HepG2 (cell line): ENCODE data around the gene ATXN7L3. TPM values are rescaled to one million over a fixed set of nuclear protein-coding genes. Genes with fewer than 3 reads are reported as not detected.
A peak's percentile ranks its signal among the peaks of the same experiment; 100 is the strongest.

Experiments used
- AGO2 ChIP-seq: fragments of 200-400 bp; formaldehyde crosslinking; optimal IDR thresholded peaks from 2 replicates; pipeline ENCODE3; 2017; ENCODE audit warnings: mild to moderate bottlenecking, low read depth, low read length, moderate library complexity
- BORCS8-MEF2B ChIP-seq: sonication (generic); formaldehyde crosslinking; IDR thresholded peaks from 2 replicates; pipeline ENCODE4 v1.8.0; 2022; ENCODE audit warnings: mild to moderate bottlenecking, missing genetic modification reagents
- CEBPG ChIP-seq: IDR thresholded peaks from 2 replicates; pipeline ENCODE4 v1.6.1; 2016
- GATAD2A ChIP-seq: IDR thresholded peaks from 2 replicates; pipeline ENCODE4 v1.6.1; 2016
- IRF1 ChIP-seq: sonication (generic); formaldehyde crosslinking; IDR thresholded peaks from 2 replicates; pipeline ENCODE4 v1.4.0; 2020; ENCODE audit warnings: low read depth, mild to moderate bottlenecking, missing genetic modification reagents
- JUNB ChIP-seq: sonication (generic); formaldehyde crosslinking; IDR thresholded peaks from 2 replicates; pipeline ENCODE4 v1.8.0; 2022; ENCODE audit warnings: missing genetic modification reagents, mild to moderate bottlenecking, borderline replicate concordance
- MEIS2 ChIP-seq: sonication (generic); formaldehyde crosslinking; IDR thresholded peaks from 2 replicates; pipeline ENCODE4 v1.9.0; 2021; ENCODE audit warnings: mild to moderate bottlenecking, missing genetic modification reagents
- MZF1 ChIP-seq: sonication (generic); formaldehyde crosslinking; IDR thresholded peaks from 2 replicates; pipeline ENCODE4 v1.8.1; 2023; ENCODE audit warnings: mild to moderate bottlenecking, missing genetic modification reagents, borderline replicate concordance
- NFIB ChIP-seq: sonication (generic); formaldehyde crosslinking; IDR thresholded peaks from 2 replicates; pipeline ENCODE4 v1.9.0; 2021; ENCODE audit warnings: missing genetic modification reagents, mild to moderate bottlenecking, borderline replicate concordance
- RBM39 ChIP-seq: fragments of 200-400 bp; formaldehyde crosslinking; IDR thresholded peaks from one replicate; pipeline ENCODE4 v1.6.1; 2018; ENCODE audit warnings: antibody characterized with exemption, mild to moderate bottlenecking, low read depth, low read length; ENCODE audit not compliant: poor library complexity, severe bottlenecking
- REPIN1 ChIP-seq: sonication (generic); formaldehyde crosslinking; IDR thresholded peaks from 2 replicates; pipeline ENCODE4 v1.8.0; 2022; ENCODE audit warnings: missing genetic modification reagents, low read depth, mild to moderate bottlenecking, borderline replicate concordance
- SIN3B ChIP-seq: fragments of 150-350 bp; IDR thresholded peaks from 2 replicates; pipeline ENCODE4 v1.6.1; 2014; ENCODE audit warnings: low read length
- SIX1 ChIP-seq: sonication (generic); formaldehyde crosslinking; IDR thresholded peaks from 2 replicates; pipeline ENCODE4 v1.4.0; 2020; ENCODE audit warnings: missing genetic modification reagents, borderline replicate concordance
- SOX5 ChIP-seq: IDR thresholded peaks from 2 replicates; pipeline ENCODE4 v1.6.1; 2016; ENCODE audit warnings: borderline replicate concordance
- STAT5B ChIP-seq: sonication (generic); formaldehyde crosslinking; IDR thresholded peaks from 2 replicates; pipeline ENCODE4 v1.4.0; 2020; ENCODE audit warnings: missing genetic modification reagents
- TAF1 ChIP-seq: sonication (generic); formaldehyde crosslinking; IDR thresholded peaks from 2 replicates; pipeline ENCODE4 v1.4.0; 2020; ENCODE audit warnings: missing genetic modification reagents
- THAP11 ChIP-seq: IDR thresholded peaks from 2 replicates; pipeline ENCODE4 v1.6.1; 2016; ENCODE audit warnings: missing biosample characterization, missing genetic modification reagents
- THAP7 ChIP-seq: sonication (generic); formaldehyde crosslinking; IDR thresholded peaks from 2 replicates; pipeline ENCODE4 v1.8.1; 2023; ENCODE audit warnings: mild to moderate bottlenecking, missing genetic modification reagents
- TP53 ChIP-seq: sonication (generic); formaldehyde crosslinking; conservative IDR thresholded peaks from 2 replicates; pipeline ENCODE4 v1.4.0; 2020; ENCODE audit warnings: missing genetic modification reagents
- ZBTB38 ChIP-seq: sonication (generic); formaldehyde crosslinking; IDR thresholded peaks from 2 replicates; pipeline ENCODE4 v1.5.1; 2020; ENCODE audit warnings: mild to moderate bottlenecking, missing genetic modification reagents
- ZBTB46 ChIP-seq: sonication (generic); formaldehyde crosslinking; IDR thresholded peaks from 2 replicates; pipeline ENCODE4 v1.4.0; 2020; ENCODE audit warnings: mild to moderate bottlenecking, missing genetic modification reagents, borderline replicate concordance
- ZFAT ChIP-seq: sonication (generic); formaldehyde crosslinking; conservative IDR thresholded peaks from 2 replicates; pipeline ENCODE4 v1.8.1; 2023; ENCODE audit warnings: missing genetic modification reagents, inconsistent platforms
- ZNF256 ChIP-seq: sonication (generic); formaldehyde crosslinking; conservative IDR thresholded peaks from 2 replicates; pipeline ENCODE4 v1.4.0; 2020; ENCODE audit warnings: missing genetic modification reagents
- ZNF282 ChIP-seq: fragments of 450-650 bp; IDR thresholded peaks from 2 replicates; pipeline ENCODE4 v1.6.1; 2018; ENCODE audit not compliant: partially characterized antibody
- ZNF362 ChIP-seq: sonication (generic); formaldehyde crosslinking; IDR thresholded peaks from 2 replicates; pipeline ENCODE4 v1.4.0; 2020; ENCODE audit warnings: missing genetic modification reagents, mild to moderate bottlenecking, borderline replicate concordance
- ZNF496 ChIP-seq: sonication (generic); formaldehyde crosslinking; IDR thresholded peaks from 2 replicates; pipeline ENCODE4 v1.8.1; 2023; ENCODE audit warnings: mild to moderate bottlenecking, moderate library complexity, missing genetic modification reagents; ENCODE audit not compliant: insufficient replicate concordance
- ZNF563 ChIP-seq: sonication (generic); formaldehyde crosslinking; IDR thresholded peaks from 2 replicates; pipeline ENCODE4 v1.8.0; 2022; ENCODE audit warnings: mild to moderate bottlenecking, moderate library complexity, missing genetic modification reagents
- ZNF619 ChIP-seq: sonication (generic); formaldehyde crosslinking; IDR thresholded peaks from 2 replicates; pipeline ENCODE4 v1.4.0; 2020; ENCODE audit warnings: mild to moderate bottlenecking, missing genetic modification reagents
- polyA plus RNA-seq, 8 experiments: library from polyadenylated mRNA; depleted of rRNA in 3 of 8; stranded (reverse) in 7 of 8; unstranded in 1 of 8; fragments of >200 nt; fragmentation: Illumina TruSeq in 4 of 8; extraction: Trizol in 4 of 8; gene quantifications; 2 replicates each; pipeline versions ENCODE4 v1.2.1 to v1.2.3, GENCODE V29; 2011 to 2016; ENCODE audit warnings: low read depth in 4 of 8, missing spikeins in 1 of 8, mixed read lengths in 1 of 8; ENCODE audit not compliant: insufficient read depth in 1 of 8
- total RNA-seq, 5 experiments: library from RNA; depleted of rRNA; stranded (reverse); fragments of >200 nt; fragmentation: Illumina TruSeq; extraction: Trizol; gene quantifications; 2 replicates each; pipeline ENCODE4 v1.2.3, GENCODE V29; 2016; ENCODE audit warnings: low read depth in 1 of 5

ATXN7L3 gene
- total and polyA plus RNA-seq, 2 of the 13 experiments (the other 11 are each of a cell fraction or from before 2014, with no cell fraction given), result 44.5 to 59.1 TPM

- TF ChIP-seq ZNF496 (CRISPR knock-in tag) (no peak), ZNF256 (peak; percentile 32; the same call in 1 of the 2 replicates), AGO2 (peak; percentile 95), ZBTB38 (no peak), STAT5B (CRISPR knock-in tag) (no peak), MZF1 (CRISPR knock-in tag) (no peak), IRF1 (CRISPR knock-in tag) (no peak), MEIS2 (CRISPR knock-in tag) (0 out of 2 replicates have a peak, but pooled peaks have one; percentile 37), THAP7 (CRISPR knock-in tag) (no peak), SIN3B (no peak), RBM39 (peak; percentile 47), TAF1 (peak; percentile 61), BORCS8-MEF2B (CRISPR knock-in tag) (no peak; the same call in 1 of the 2 replicates), GATAD2A (no peak), ZNF619 (no peak), ZNF563 (CRISPR knock-in tag) (peak; percentile 4; the same call in 1 of the 2 replicates), THAP11 (no peak), NFIB (no peak), JUNB (CRISPR knock-in tag) (no peak), ZFAT (0 out of 2 replicates have a peak, but pooled peaks have one; percentile 45), SOX5 (CRISPR knock-in tag) (no peak), REPIN1 (CRISPR knock-in tag) (no peak), CEBPG (CRISPR knock-in tag) (no peak), ZNF282 (no peak), TP53 (no peak), ZBTB46 (CRISPR knock-in tag) (no peak), ZNF362 (CRISPR knock-in tag) (no peak), SIX1 (CRISPR knock-in tag) (no peak)
Measured at GRCh38 chr17:44220213-44221083, 20.8 kb upstream of the ATXN7L3 start (continued).
